ENCODE results near the gene GGNBP2. TPM values are rescaled to one million over a fixed set of nuclear protein-coding genes. Genes with fewer than 3 reads are reported as not detected.

Gene GGNBP2
- polyA plus RNA-seq, 1 of the 3 experiments (the other 2 are of a cell fraction), result 79.3 TPM

DNA sequence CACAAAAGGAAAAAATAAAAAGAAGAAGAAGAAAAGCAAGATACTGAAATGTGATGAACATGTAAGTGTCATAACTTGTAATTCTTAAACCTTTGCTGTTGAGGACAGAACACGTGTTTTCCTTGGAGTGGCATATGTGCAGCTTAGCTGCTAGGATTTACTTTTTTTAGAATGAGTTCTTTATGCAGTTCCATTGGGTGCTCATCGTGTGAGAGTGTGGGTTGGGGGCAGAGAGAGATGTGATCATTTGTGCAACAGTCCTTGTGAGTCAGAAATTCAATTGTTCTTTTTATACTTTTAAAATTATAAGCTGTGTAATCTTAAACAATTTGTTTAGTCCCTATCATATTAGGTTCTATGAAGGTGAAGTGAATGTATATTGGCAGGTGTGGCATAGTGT lies 41.4 kb downstream of the GGNBP2 start:
- H3K79me2 ChIP-seq (ENCODE audit: insufficient read depth), result peaks cover 20% of the 10 kb centered on the region; the same call in 1 of the 2 replicates
- peaks cover 33% of the 10 kb centered on the region for H3F3A ChIP-seq (replicated peaks; ENCODE audit: insufficient read depth)
- no peak overlapping the region for H3K4me3 ChIP-seq (ENCODE audit: low read depth in 2 of 2, low read length in 1 of 2)
- no peak overlapping the region for H3K4me2 ChIP-seq
- H3K4me1 ChIP-seq (ENCODE audit: control insufficient read depth in 1 of 2, insufficient read depth in 2 of 2, low read depth in 1 of 2, low read length in 1 of 2), result peaks cover 0 to 1% of the 10 kb centered on the region in 2 experiments; a peak in 1 of 4 replicates
- WGBS (ENCODE audit: low lambda C conversion rate), result 95% methylated on average over 2 of the region's 2 CpGs
- ChIA-PET POLR2A (no interaction called here), CTCF (interaction anchor here (1.3 to 5.7 kb wide), 2 partner anchors 16 to 40 kb away, joined by 3 to 26 read pairs; partner anchors contain the start of gene MRM1)
- H3K36me3 ChIP-seq (replicated peaks in 1 of 2; ENCODE audit: control insufficient read depth in 1 of 2, insufficient read depth in 2 of 2, low read length in 1 of 2), result peaks cover 59 to 73% of the 10 kb centered on the region in 2 experiments
- no peak for DNase-seq
- H3K9ac ChIP-seq, result no peak overlapping the region
- TF ChIP-seq TCF12 (IDR thresholded peaks at IDR 0.05) (no peak), NRF1 (IDR thresholded peaks at IDR 0.05; ENCODE audit: low read depth, low read length) (no peak), POLR2AphosphoS5 (IDR thresholded peaks at IDR 0.05; ENCODE audit: low read depth, low read length) (no peak), GABPA (IDR thresholded peaks at IDR 0.05; ENCODE audit: low read depth) (no peak)
- TF ChIP-seq, protein P1, sequence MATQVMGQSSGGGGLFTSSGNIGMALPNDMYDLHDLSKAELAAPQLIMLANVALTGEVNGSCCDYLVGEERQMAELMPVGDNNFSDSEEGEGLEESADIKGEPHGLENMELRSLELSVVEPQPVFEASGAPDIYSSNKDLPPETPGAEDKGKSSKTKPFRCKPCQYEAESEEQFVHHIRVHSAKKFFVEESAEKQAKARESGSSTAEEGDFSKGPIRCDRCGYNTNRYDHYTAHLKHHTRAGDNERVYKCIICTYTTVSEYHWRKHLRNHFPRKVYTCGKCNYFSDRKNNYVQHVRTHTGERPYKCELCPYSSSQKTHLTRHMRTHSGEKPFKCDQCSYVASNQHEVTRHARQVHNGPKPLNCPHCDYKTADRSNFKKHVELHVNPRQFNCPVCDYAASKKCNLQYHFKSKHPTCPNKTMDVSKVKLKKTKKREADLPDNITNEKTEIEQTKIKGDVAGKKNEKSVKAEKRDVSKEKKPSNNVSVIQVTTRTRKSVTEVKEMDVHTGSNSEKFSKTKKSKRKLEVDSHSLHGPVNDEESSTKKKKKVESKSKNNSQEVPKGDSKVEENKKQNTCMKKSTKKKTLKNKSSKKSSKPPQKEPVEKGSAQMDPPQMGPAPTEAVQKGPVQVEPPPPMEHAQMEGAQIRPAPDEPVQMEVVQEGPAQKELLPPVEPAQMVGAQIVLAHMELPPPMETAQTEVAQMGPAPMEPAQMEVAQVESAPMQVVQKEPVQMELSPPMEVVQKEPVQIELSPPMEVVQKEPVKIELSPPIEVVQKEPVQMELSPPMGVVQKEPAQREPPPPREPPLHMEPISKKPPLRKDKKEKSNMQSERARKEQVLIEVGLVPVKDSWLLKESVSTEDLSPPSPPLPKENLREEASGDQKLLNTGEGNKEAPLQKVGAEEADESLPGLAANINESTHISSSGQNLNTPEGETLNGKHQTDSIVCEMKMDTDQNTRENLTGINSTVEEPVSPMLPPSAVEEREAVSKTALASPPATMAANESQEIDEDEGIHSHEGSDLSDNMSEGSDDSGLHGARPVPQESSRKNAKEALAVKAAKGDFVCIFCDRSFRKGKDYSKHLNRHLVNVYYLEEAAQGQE (IDR thresholded peaks at IDR 0.05; ENCODE audit: low read depth, low read length), result no peak
- no peak overlapping the region for H3K27ac ChIP-seq (ENCODE audit: low read depth in 2 of 2, low read length in 1 of 2)
- H4K20me1 ChIP-seq (ENCODE audit: insufficient read depth), result no peaks in the 10 kb centered on the region
- no peaks in the 10 kb centered on the region for H3K27me3 ChIP-seq (ENCODE audit: insufficient read depth)
- no peaks in the 10 kb centered on the region for H3K9me2 ChIP-seq
- H3K9me3 ChIP-seq, result no peaks in the 10 kb centered on the region
- H2AFZ ChIP-seq (ENCODE audit: low read depth), result no peak overlapping the region

DNA sequence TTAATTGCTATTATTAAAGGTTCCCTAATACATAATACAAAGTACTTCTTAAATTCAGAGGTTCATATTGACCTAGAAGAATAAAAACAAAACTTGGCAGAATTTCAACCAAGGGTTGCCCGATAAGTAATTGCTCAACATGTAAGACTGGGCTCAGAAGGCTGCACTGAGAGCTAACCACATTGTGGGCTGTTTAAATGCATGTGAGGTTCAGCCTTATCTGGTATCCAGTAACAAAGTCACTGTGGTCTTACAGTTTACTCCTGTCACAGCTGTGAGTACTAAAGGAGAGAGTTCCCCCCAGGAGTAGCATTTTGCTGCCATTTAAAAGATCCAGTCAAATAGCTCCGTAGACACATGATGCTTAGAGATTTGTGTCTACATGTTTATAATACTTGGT lies 45.4 kb downstream of the GGNBP2 start:
- no peak overlapping the region for H3K27ac ChIP-seq (ENCODE audit: low read depth in 2 of 2, low read length in 1 of 2)
- H3K9ac ChIP-seq, result no peak overlapping the region
- no peaks in the 10 kb centered on the region for H3K9me3 ChIP-seq
- H3K9me2 ChIP-seq, result no peaks in the 10 kb centered on the region
- no peak for TF ChIP-seq EZH2phosphoT487 (IDR thresholded peaks at IDR 0.05; ENCODE audit: borderline replicate concordance, low read depth)
- TF ChIP-seq CHD2 (IDR thresholded peaks at IDR 0.05; ENCODE audit: low read length, partially characterized antibody), result no peak
- TF ChIP-seq YY1 (IDR thresholded peaks at IDR 0.05; ENCODE audit: low read depth), result no peak
- no peak for TF ChIP-seq TAF1 (IDR thresholded peaks at IDR 0.05; ENCODE audit: borderline replicate concordance, low read depth, low read length)
- no peak for TF ChIP-seq POLR2AphosphoS5 (IDR thresholded peaks at IDR 0.05; ENCODE audit: low read depth, low read length)
- TF ChIP-seq, protein P2, sequence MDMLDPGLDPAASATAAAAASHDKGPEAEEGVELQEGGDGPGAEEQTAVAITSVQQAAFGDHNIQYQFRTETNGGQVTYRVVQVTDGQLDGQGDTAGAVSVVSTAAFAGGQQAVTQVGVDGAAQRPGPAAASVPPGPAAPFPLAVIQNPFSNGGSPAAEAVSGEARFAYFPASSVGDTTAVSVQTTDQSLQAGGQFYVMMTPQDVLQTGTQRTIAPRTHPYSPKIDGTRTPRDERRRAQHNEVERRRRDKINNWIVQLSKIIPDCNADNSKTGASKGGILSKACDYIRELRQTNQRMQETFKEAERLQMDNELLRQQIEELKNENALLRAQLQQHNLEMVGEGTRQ (IDR thresholded peaks at IDR 0.05; ENCODE audit: borderline replicate concordance, low read depth, low read length), result no peak
- H3K36me3 ChIP-seq (replicated peaks in 1 of 2; ENCODE audit: control insufficient read depth in 1 of 2, insufficient read depth in 2 of 2, low read length in 1 of 2), result peaks cover 40 to 44% of the 10 kb centered on the region in 2 experiments
- peaks cover 36% of the 10 kb centered on the region for H3F3A ChIP-seq (replicated peaks; ENCODE audit: insufficient read depth)
- H2AFZ ChIP-seq (ENCODE audit: low read depth), result no peak overlapping the region
- WGBS (ENCODE audit: low lambda C conversion rate), result 96% methylated on average over 2 of the region's 2 CpGs
- H3K27me3 ChIP-seq (ENCODE audit: insufficient read depth), result no peaks in the 10 kb centered on the region
- DNase-seq, result no peak
- no peaks in the 10 kb centered on the region for H4K20me1 ChIP-seq (ENCODE audit: insufficient read depth)
- ChIA-PET POLR2A (no interaction called here), CTCF (interaction anchor here (1.4 to 1.6 kb wide), 2 partner anchors 12 to 13 kb away, joined by 3 to 4 read pairs; no protein-coding TSS in a partner anchor)
- H3K4me2 ChIP-seq, result no peak overlapping the region
- H3K79me2 ChIP-seq (ENCODE audit: insufficient read depth), result peaks cover 13% of the 10 kb centered on the region; the same call in 1 of the 2 replicates
- no peak overlapping the region for H3K4me3 ChIP-seq (ENCODE audit: low read depth in 2 of 2, low read length in 1 of 2)
- peaks cover 0 to 15% of the 10 kb centered on the region in 2 experiments; a peak in 1 of 4 replicates for H3K4me1 ChIP-seq (ENCODE audit: control insufficient read depth in 1 of 2, insufficient read depth in 2 of 2, low read depth in 1 of 2, low read length in 1 of 2)
